ENCODE measurements around the gene CACNA1S.

GRCh38 chr1:201016211-201016651 is 96.0 kb downstream of the CACNA1S start:
- TF ChIP-seq, protein P1, sequence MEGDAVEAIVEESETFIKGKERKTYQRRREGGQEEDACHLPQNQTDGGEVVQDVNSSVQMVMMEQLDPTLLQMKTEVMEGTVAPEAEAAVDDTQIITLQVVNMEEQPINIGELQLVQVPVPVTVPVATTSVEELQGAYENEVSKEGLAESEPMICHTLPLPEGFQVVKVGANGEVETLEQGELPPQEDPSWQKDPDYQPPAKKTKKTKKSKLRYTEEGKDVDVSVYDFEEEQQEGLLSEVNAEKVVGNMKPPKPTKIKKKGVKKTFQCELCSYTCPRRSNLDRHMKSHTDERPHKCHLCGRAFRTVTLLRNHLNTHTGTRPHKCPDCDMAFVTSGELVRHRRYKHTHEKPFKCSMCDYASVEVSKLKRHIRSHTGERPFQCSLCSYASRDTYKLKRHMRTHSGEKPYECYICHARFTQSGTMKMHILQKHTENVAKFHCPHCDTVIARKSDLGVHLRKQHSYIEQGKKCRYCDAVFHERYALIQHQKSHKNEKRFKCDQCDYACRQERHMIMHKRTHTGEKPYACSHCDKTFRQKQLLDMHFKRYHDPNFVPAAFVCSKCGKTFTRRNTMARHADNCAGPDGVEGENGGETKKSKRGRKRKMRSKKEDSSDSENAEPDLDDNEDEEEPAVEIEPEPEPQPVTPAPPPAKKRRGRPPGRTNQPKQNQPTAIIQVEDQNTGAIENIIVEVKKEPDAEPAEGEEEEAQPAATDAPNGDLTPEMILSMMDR (IDR thresholded peaks at IDR 0.05): no peak
- no peak for TF ChIP-seq POLR2AphosphoS5 (IDR thresholded peaks at IDR 0.05; ENCODE audit: low read depth, low read length)

All from Panc1 (cell line).